Naive B cell (primary cell): ENCODE measurements around the gene SV2C. TPM values are rescaled to one million over a fixed set of nuclear protein-coding genes. Genes with fewer than 3 reads are reported as not detected.
A peak's percentile ranks its signal among the peaks of the same experiment; 100 is the strongest.

Experiments used
- ATAC-seq, 2 donors: fragments of 150-1000 bp; cut with Tn5 transposase; 2 replicates each; pipeline ENCODE4 v1.10.0; 2021; ENCODE audit warnings: low read depth in 2 of 2, mild to moderate bottlenecking in 2 of 2, moderate library complexity in 2 of 2
- DNase-seq: peaks from one replicate; pipeline ENCODE4 v3.0.0; 2022
- H3K27ac Mint-ChIP-seq, 6 donors: one replicate each; pipeline ENCODE4 v1.8.0; 2020 to 2022; ENCODE audit warnings: mild to moderate bottlenecking in 6 of 6, mixed read lengths in 6 of 6, moderate library complexity in 5 of 6, inconsistent platforms in 2 of 6
- H3K27me3 Mint-ChIP-seq, 3 donors: one replicate each; pipeline ENCODE4 v1.8.0; 2021 to 2022; ENCODE audit warnings: mixed read lengths in 3 of 3, mild to moderate bottlenecking in 1 of 3
- H3K36me3 Mint-ChIP-seq, 2 donors: one replicate each; pipeline ENCODE4 v1.8.0; 2020 to 2022; ENCODE audit warnings: mixed read lengths in 2 of 2, inconsistent platforms in 1 of 2, mild to moderate bottlenecking in 1 of 2
- H3K4me1 Mint-ChIP-seq, 3 donors: one replicate each; pipeline ENCODE4 v1.8.0; 2020 to 2022; ENCODE audit warnings: mixed read lengths in 3 of 3, inconsistent platforms in 1 of 3, mild to moderate bottlenecking in 1 of 3, moderate library complexity in 1 of 3
- H3K4me3 Mint-ChIP-seq, 8 donors: one replicate each; pipeline ENCODE4 v1.8.0; 2020 to 2022; ENCODE audit warnings: mild to moderate bottlenecking in 8 of 8, mixed read lengths in 8 of 8, moderate library complexity in 8 of 8, inconsistent platforms in 2 of 8
- H3K9me3 Mint-ChIP-seq, 7 donors: one replicate each; pipeline ENCODE4 v1.8.0; 2020 to 2022; ENCODE audit warnings: mixed read lengths in 7 of 7, mild to moderate bottlenecking in 5 of 7, inconsistent platforms in 2 of 7, moderate library complexity in 1 of 7
- polyA plus RNA-seq, 6 donors: library from polyadenylated mRNA; unstranded; fragments of 300-500 nt; fragmentation: Illumina TruSeq; gene quantifications; one replicate each; pipeline ENCODE4 v1.2.3, GENCODE V29; 2021; ENCODE audit warnings: low read depth in 6 of 6

SV2C gene
- polyA plus RNA-seq, 6 donors from 2014 or later = not detected

- peaks cover 45 to 49% (median 48%) of the 10 kb centered on the region in 3 donors for H3K27me3 Mint-ChIP-seq
- peaks cover 0 to 5% (median 2%) of the 10 kb centered on the region in 7 donors for H3K9me3 Mint-ChIP-seq
- H3K4me3 Mint-ChIP-seq = no peak overlapping the region
- DNase-seq (no peak), ATAC-seq (no peak)
- no peak overlapping the region for H3K27ac Mint-ChIP-seq
- no peaks in the 10 kb centered on the region for H3K4me1 Mint-ChIP-seq
- no peaks in the 10 kb centered on the region for H3K36me3 Mint-ChIP-seq
Measured at GRCh38 chr5:76114179-76114851, 31.1 kb downstream of the SV2C start.

- Mint-ChIP-seq H3K4me1 (no peaks in the 10 kb centered on the region), H3K27ac (no peak overlapping the region), H3K27me3 (peaks cover 9 to 27% (median 15%) of the 10 kb centered on the region in 3 donors), H3K36me3 (no peaks in the 10 kb centered on the region), H3K9me3 (peaks cover 0 to 4% (median 0%) of the 10 kb centered on the region in 7 donors), H3K4me3 (no peak overlapping the region)
- DNase-seq = no peak
- no peak for ATAC-seq
Measured at GRCh38 chr5:76125346-76125745, 42.2 kb downstream of the SV2C start.

- no peak overlapping the region for H3K4me3 Mint-ChIP-seq
- peaks cover 15 to 33% (median 15%) of the 10 kb centered on the region in 3 donors for H3K27me3 Mint-ChIP-seq
- peak overlapping the region in 1 of 6 donors; percentile 26 for H3K27ac Mint-ChIP-seq
- ATAC-seq (no peak), DNase-seq (no peak)
- no peaks in the 10 kb centered on the region for H3K4me1 Mint-ChIP-seq
- H3K9me3 Mint-ChIP-seq = peaks cover 0 to 4% (median 0%) of the 10 kb centered on the region in 7 donors
- no peaks in the 10 kb centered on the region for H3K36me3 Mint-ChIP-seq
Measured at GRCh38 chr5:76125888-76126287, 42.7 kb downstream of the SV2C start.

GRCh38 chr5:76134003-76134402, 50.8 kb downstream of the SV2C start:
- Mint-ChIP-seq H3K27ac (no peak overlapping the region), H3K4me1 (no peaks in the 10 kb centered on the region), H3K27me3 (peaks cover 20 to 43% (median 37%) of the 10 kb centered on the region in 3 donors), H3K4me3 (no peak overlapping the region), H3K36me3 (no peaks in the 10 kb centered on the region), H3K9me3 (peaks cover 0 to 7% (median 0%) of the 10 kb centered on the region in 7 donors)
- no peak for DNase-seq
- no peak for ATAC-seq

GRCh38 chr5:76134646-76135045, 51.5 kb downstream of the SV2C start:
- peaks cover 20 to 41% (median 37%) of the 10 kb centered on the region in 3 donors for H3K27me3 Mint-ChIP-seq
- H3K9me3 Mint-ChIP-seq = peaks cover 0 to 7% (median 0%) of the 10 kb centered on the region in 7 donors

GRCh38 chr5:76137887-76138542, 54.8 kb downstream of the SV2C start:
- Mint-ChIP-seq H3K27ac (no peak overlapping the region), H3K9me3 (peaks cover 0 to 1% (median 0%) of the 10 kb centered on the region in 7 donors), H3K36me3 (no peaks in the 10 kb centered on the region), H3K27me3 (peaks cover 14 to 25% (median 20%) of the 10 kb centered on the region in 3 donors), H3K4me3 (no peak overlapping the region), H3K4me1 (no peaks in the 10 kb centered on the region)
- ATAC-seq (no peak), DNase-seq (no peak)

More at GRCh38 chr5:76134646-76135045, 51.5 kb downstream of the SV2C start:
- ATAC-seq (no peak), DNase-seq (no peak)
- no peak overlapping the region for H3K27ac Mint-ChIP-seq
- H3K4me1 Mint-ChIP-seq = no peaks in the 10 kb centered on the region
- H3K36me3 Mint-ChIP-seq = no peaks in the 10 kb centered on the region
- no peak overlapping the region for H3K4me3 Mint-ChIP-seq

GRCh38 chr5:76143884-76144283, 60.7 kb downstream of the SV2C start:
- Mint-ChIP-seq H3K27me3 (peaks cover 4 to 11% (median 8%) of the 10 kb centered on the region in 3 donors), H3K36me3 (no peaks in the 10 kb centered on the region), H3K9me3 (peaks cover 0 to 1% (median 0%) of the 10 kb centered on the region in 7 donors), H3K4me1 (no peaks in the 10 kb centered on the region), H3K4me3 (no peak overlapping the region), H3K27ac (no peak overlapping the region)
- DNase-seq (no peak), ATAC-seq (no peak)

- Mint-ChIP-seq H3K4me3 (no peak overlapping the region), H3K9me3 (no peaks in the 10 kb centered on the region), H3K4me1 (no peaks in the 10 kb centered on the region), H3K27ac (no peak overlapping the region), H3K27me3 (peaks cover 6 to 11% (median 8%) of the 10 kb centered on the region in 3 donors), H3K36me3 (no peaks in the 10 kb centered on the region)
- DNase-seq = no peak
- no peak for ATAC-seq
Measured at GRCh38 chr5:76144513-76145274, 61.5 kb downstream of the SV2C start.

GRCh38 chr5:76145945-76146344, 62.8 kb downstream of the SV2C start:
- Mint-ChIP-seq H3K4me1 (no peaks in the 10 kb centered on the region), H3K9me3 (no peaks in the 10 kb centered on the region), H3K27ac (no peak overlapping the region), H3K27me3 (peaks cover 8 to 13% (median 9%) of the 10 kb centered on the region in 3 donors), H3K36me3 (no peaks in the 10 kb centered on the region), H3K4me3 (no peak overlapping the region)
- DNase-seq (no peak), ATAC-seq (no peak)

- no peak overlapping the region for H3K4me3 Mint-ChIP-seq
- H3K36me3 Mint-ChIP-seq = peaks cover 0 to 4% of the 10 kb centered on the region in 2 donors
- peaks cover 12 to 39% (median 21%) of the 10 kb centered on the region in 3 donors for H3K27me3 Mint-ChIP-seq
- DNase-seq (no peak), ATAC-seq (no peak)
- no peak overlapping the region for H3K27ac Mint-ChIP-seq
- H3K9me3 Mint-ChIP-seq = no peaks in the 10 kb centered on the region
- H3K4me1 Mint-ChIP-seq = peaks cover 0 to 2% (median 0%) of the 10 kb centered on the region in 3 donors
Measured at GRCh38 chr5:76149636-76150035, 66.5 kb downstream of the SV2C start.

GRCh38 chr5:76152161-76152560, 69.0 kb downstream of the SV2C start:
- Mint-ChIP-seq H3K4me3 (no peak overlapping the region), H3K4me1 (peaks cover 0 to 2% (median 0%) of the 10 kb centered on the region in 3 donors), H3K27ac (peak overlapping the region in 1 of 6 donors; percentile 39), H3K27me3 (peaks cover 8 to 52% (median 39%) of the 10 kb centered on the region in 3 donors), H3K9me3 (peaks cover 0 to 18% (median 6%) of the 10 kb centered on the region in 7 donors), H3K36me3 (peaks cover 0 to 4% of the 10 kb centered on the region in 2 donors)
- no peak for ATAC-seq
- no peak for DNase-seq

- Mint-ChIP-seq H3K36me3 (peaks cover 0 to 4% of the 10 kb centered on the region in 2 donors), H3K4me3 (no peak overlapping the region), H3K4me1 (peaks cover 0 to 2% (median 0%) of the 10 kb centered on the region in 3 donors), H3K27me3 (peaks cover 8 to 52% (median 39%) of the 10 kb centered on the region in 3 donors), H3K27ac (no peak overlapping the region), H3K9me3 (peaks cover 0 to 22% (median 8%) of the 10 kb centered on the region in 7 donors)
- no peak for ATAC-seq
- no peak for DNase-seq
Measured at GRCh38 chr5:76152700-76153099, 69.5 kb downstream of the SV2C start.

- Mint-ChIP-seq H3K36me3 (peaks cover 0 to 4% of the 10 kb centered on the region in 2 donors), H3K27ac (no peak overlapping the region), H3K4me3 (no peak overlapping the region), H3K4me1 (peaks cover 0 to 2% (median 0%) of the 10 kb centered on the region in 3 donors), H3K9me3 (peaks cover 0 to 22% (median 8%) of the 10 kb centered on the region in 7 donors), H3K27me3 (peaks cover 8 to 52% (median 39%) of the 10 kb centered on the region in 3 donors)
- ATAC-seq (no peak), DNase-seq (no peak)
Measured at GRCh38 chr5:76153271-76153670, 70.1 kb downstream of the SV2C start.
